ENCODE data around the gene LGR6. TPM values are rescaled to one million over a fixed set of nuclear protein-coding genes. Genes with fewer than 3 reads are reported as not detected.
"Not testable (repeated sequence)": the region's sequence is repeated elsewhere in the genome, so short reads cannot be mapped to it uniquely, and the experiment has no call there.

Gene LGR6
- total RNA-seq, 1 experiment from 2014 or later, result not detected

- H3K36me3 ChIP-seq, result no peaks in the 10 kb centered on the region
- DNase-seq, result no peak
- no peak overlapping the region for H3K4me3 ChIP-seq
- no peaks in the 10 kb centered on the region for H3K27me3 ChIP-seq
- no peaks in the 10 kb centered on the region for H3K9me3 ChIP-seq
Measured at GRCh38 chr1:202156590-202156989, 37.0 kb upstream of the LGR6 start.

- Histone ChIP-seq H3K9me3 (no peaks in the 10 kb centered on the region), H3K4me3 (no peak overlapping the region), H3K27me3 (no peaks in the 10 kb centered on the region), H3K36me3 (no peaks in the 10 kb centered on the region)
- DNase-seq, result no peak
Measured at GRCh38 chr1:202157945-202158344, 35.7 kb upstream of the LGR6 start.

- no peaks in the 10 kb centered on the region for H3K36me3 ChIP-seq
- no peaks in the 10 kb centered on the region for H3K27me3 ChIP-seq
- H3K9me3 ChIP-seq, result no peaks in the 10 kb centered on the region
- DNase-seq, result no peak
- no peak overlapping the region for H3K4me3 ChIP-seq
Measured at GRCh38 chr1:202158810-202159533, 34.6 kb upstream of the LGR6 start.

GRCh38 chr1:202159534-202160371, 33.8 kb upstream of the LGR6 start:
- H3K27me3 ChIP-seq, result no peaks in the 10 kb centered on the region
- H3K4me3 ChIP-seq, result no peak overlapping the region
- no peaks in the 10 kb centered on the region for H3K36me3 ChIP-seq
- DNase-seq, result no peak
- no peaks in the 10 kb centered on the region for H3K9me3 ChIP-seq

- no peaks in the 10 kb centered on the region for H3K27me3 ChIP-seq
- DNase-seq, result no peak
- no peaks in the 10 kb centered on the region for H3K9me3 ChIP-seq
- H3K4me3 ChIP-seq, result no peak within 1 kb of the TSS
- no peaks in the 10 kb centered on the region for H3K36me3 ChIP-seq
Measured at GRCh38 chr1:202160377-202160940, 33.1 kb upstream of the LGR6 start, which contains the start of gene PTPN7. TSS of gene PTPN7 (minus strand) at chr1:202160602. CDS start at chr1:202159402, 1,200 bp downstream.

GRCh38 chr1:202161151-202162046, 32.2 kb upstream of the LGR6 start:
- no peaks in the 10 kb centered on the region for H3K9me3 ChIP-seq
- H3K36me3 ChIP-seq, result no peaks in the 10 kb centered on the region
- H3K4me3 ChIP-seq, result no peak overlapping the region
- no peak for DNase-seq
- H3K27me3 ChIP-seq, result no peaks in the 10 kb centered on the region

GRCh38 chr1:202162047-202162417, 31.6 kb upstream of the LGR6 start:
- no peaks in the 10 kb centered on the region for H3K36me3 ChIP-seq
- DNase-seq, result no peak
- H3K27me3 ChIP-seq, result no peaks in the 10 kb centered on the region
- H3K4me3 ChIP-seq, result no peak overlapping the region
- H3K9me3 ChIP-seq, result no peaks in the 10 kb centered on the region

GRCh38 chr1:202162418-202163280, 30.9 kb upstream of the LGR6 start:
- no peaks in the 10 kb centered on the region for H3K27me3 ChIP-seq
- no peak for DNase-seq
- no peaks in the 10 kb centered on the region for H3K36me3 ChIP-seq
- H3K9me3 ChIP-seq, result no peaks in the 10 kb centered on the region
- H3K4me3 ChIP-seq, result no peak overlapping the region

- H3K4me3 ChIP-seq, result no peak overlapping the region
- DNase-seq, result no peak
- H3K27me3 ChIP-seq, result no peaks in the 10 kb centered on the region
- H3K9me3 ChIP-seq, result no peaks in the 10 kb centered on the region
- no peaks in the 10 kb centered on the region for H3K36me3 ChIP-seq
Measured at GRCh38 chr1:202163281-202164270, 30.0 kb upstream of the LGR6 start.

- no peaks in the 10 kb centered on the region for H3K27me3 ChIP-seq
- no peaks in the 10 kb centered on the region for H3K9me3 ChIP-seq
- H3K36me3 ChIP-seq, result no peaks in the 10 kb centered on the region
- no peak overlapping the region for H3K4me3 ChIP-seq
- DNase-seq, result no peak
Measured at GRCh38 chr1:202164271-202165037, 29.1 kb upstream of the LGR6 start.

GRCh38 chr1:202165267-202165941, 28.2 kb upstream of the LGR6 start:
- no peaks in the 10 kb centered on the region for H3K9me3 ChIP-seq
- no peak for DNase-seq
- no peak overlapping the region for H3K4me3 ChIP-seq
- H3K36me3 ChIP-seq, result no peaks in the 10 kb centered on the region
- no peaks in the 10 kb centered on the region for H3K27me3 ChIP-seq

- no peak for DNase-seq
- H3K4me3 ChIP-seq, result no peak overlapping the region
Measured at GRCh38 chr1:202165942-202166843, 27.4 kb upstream of the LGR6 start.

GRCh38 chr1:202167054-202167453, 26.5 kb upstream of the LGR6 start:
- H3K27me3 ChIP-seq, H3K36me3 ChIP-seq, H3K9me3 ChIP-seq, DNase-seq, H3K4me3 ChIP-seq: not testable (repeated sequence)

More at GRCh38 chr1:202165942-202166843, 27.4 kb upstream of the LGR6 start:
- Histone ChIP-seq H3K27me3 (no peaks in the 10 kb centered on the region), H3K9me3 (no peaks in the 10 kb centered on the region), H3K36me3 (no peaks in the 10 kb centered on the region)
